HG02870 (cell line): Measurements from ENCODE around the gene GSK3A.
"Not testable (repeated sequence)": the region's sequence is repeated elsewhere in the genome, so short reads cannot be mapped to it uniquely, and the experiment has no call there.

ENCODE experiments used
- ATAC-seq: cut with Tn5 transposase; IDR thresholded peaks from one replicate; pipeline ENCODE4 v1.9.1; 2021; ENCODE audit warnings: mild to moderate bottlenecking, moderate library complexity; ENCODE audit not compliant: unreplicated experiment

Gene GSK3A

GRCh38 chr19:42268704-42269477 lies 26.5 kb upstream of the GSK3A start, which contains the start of gene CIC:
CIC (plus strand) TSS chr19:42269252; CDS start chr19:42271784, 2,532 bp downstream.
- peak; percentile 70 for ATAC-seq

GRCh38 chr19:42268142-42268703 lies 25.8 kb upstream of the GSK3A start:
- peak; percentile 51 for ATAC-seq

GRCh38 chr19:42267644-42268141 lies 25.3 kb upstream of the GSK3A start:
- ATAC-seq = no peak

- ATAC-seq = not testable (repeated sequence)
These were observed 24.7 kb upstream of the GSK3A start for GRCh38 chr19:42266928-42267603.

- ATAC-seq = not testable (repeated sequence)
These were observed 23.7 kb upstream of the GSK3A start for GRCh38 chr19:42266105-42266504.

- ATAC-seq = no peak
These were observed 19.4 kb upstream of the GSK3A start for GRCh38 chr19:42261763-42262162.

- ATAC-seq = not testable (repeated sequence)
These were observed 15.4 kb upstream of the GSK3A start for GRCh38 chr19:42257842-42258241.

GRCh38 chr19:42255766-42256745 lies 13.7 kb upstream of the GSK3A start:
- ATAC-seq = no peak

GRCh38 chr19:42254850-42255765 lies 12.7 kb upstream of the GSK3A start, which contains the start of gene ERF:
ERF (minus strand) TSS chr19:42255128; CDS start chr19:42254999, 129 bp downstream.
- ATAC-seq = peak; percentile 58

GRCh38 chr19:42254089-42254849 lies 11.9 kb upstream of the GSK3A start:
- ATAC-seq = peak; percentile 22

GRCh38 chr19:42253245-42254088 lies 11.1 kb upstream of the GSK3A start:
- no peak for ATAC-seq

- ATAC-seq = no peak
These were observed 10.2 kb upstream of the GSK3A start for GRCh38 chr19:42252365-42253244.

GRCh38 chr19:42251572-42252358 lies 9.4 kb upstream of the GSK3A start:
- ATAC-seq = no peak

- no peak for ATAC-seq
These were observed 8.5 kb upstream of the GSK3A start for GRCh38 chr19:42250666-42251531.

- no peak for ATAC-seq
These were observed 7.8 kb upstream of the GSK3A start for GRCh38 chr19:42250183-42250665.
